Measurements from ENCODE around the gene SH3GLB1. TPM values are rescaled to one million over a fixed set of nuclear protein-coding genes. Genes with fewer than 3 reads are reported as not detected.

The SH3GLB1 gene
- total and polyA plus RNA-seq, 8 donors = 92.7 to 114 (median 102) TPM

- no peaks in the 10 kb centered on the region for H3K4me1 ChIP-seq
- intact Hi-C loops (cut with DNase I) = no loop called here
- no peak for ATAC-seq
- peaks cover 0 to 18% of the 10 kb centered on the region in 2 donors for H3K36me3 ChIP-seq
- no peak for DNase-seq
- no peaks in the 10 kb centered on the region for H3K9me3 ChIP-seq
- TF ChIP-seq CTCF (IDR thresholded peaks at IDR 0.05) = no peak
- no peak overlapping the region for H3K27ac ChIP-seq
- H3K4me3 ChIP-seq = no peak overlapping the region
- H3K27me3 ChIP-seq = no peaks in the 10 kb centered on the region
Measured at GRCh38 chr1:86748622-86749373, 44.4 kb downstream of the SH3GLB1 start.

- no peak overlapping the region for H3K4me3 ChIP-seq
- ATAC-seq (no peak), DNase-seq (no peak)
- TF ChIP-seq CTCF (IDR thresholded peaks at IDR 0.05) = no peak
- intact Hi-C loops (cut with DNase I) = no loop called here
- no peaks in the 10 kb centered on the region for H3K9me3 ChIP-seq
- H3K4me1 ChIP-seq = no peaks in the 10 kb centered on the region
- H3K27ac ChIP-seq = no peak overlapping the region
- H3K36me3 ChIP-seq = peaks cover 0 to 9% of the 10 kb centered on the region in 2 donors
- H3K27me3 ChIP-seq = no peaks in the 10 kb centered on the region
Measured at GRCh38 chr1:86750076-86750475, 45.7 kb downstream of the SH3GLB1 start.

- TF ChIP-seq CTCF (IDR thresholded peaks at IDR 0.05) = no peak
- no peak for ATAC-seq
- intact Hi-C loops (cut with DNase I) = no loop called here
Measured at GRCh38 chr1:86750530-86750929, 46.2 kb downstream of the SH3GLB1 start.

GRCh38 chr1:86751923-86752322 lies 47.5 kb downstream of the SH3GLB1 start:
- Histone ChIP-seq H3K36me3 (no peaks in the 10 kb centered on the region), H3K4me3 (no peak overlapping the region), H3K27ac (no peak overlapping the region), H3K27me3 (no peaks in the 10 kb centered on the region), H3K4me1 (no peaks in the 10 kb centered on the region), H3K9me3 (no peaks in the 10 kb centered on the region)
- DNase-seq = no peak
- TF ChIP-seq CTCF (IDR thresholded peaks at IDR 0.05) = no peak
- ATAC-seq = no peak
- intact Hi-C loops (cut with DNase I) = no loop called here

More at GRCh38 chr1:86750530-86750929, 46.2 kb downstream of the SH3GLB1 start:
- H3K36me3 ChIP-seq = peaks cover 0 to 9% of the 10 kb centered on the region in 2 donors
- no peaks in the 10 kb centered on the region for H3K4me1 ChIP-seq
- no peak for DNase-seq
- H3K27ac ChIP-seq = no peak overlapping the region
- no peak overlapping the region for H3K4me3 ChIP-seq
- H3K9me3 ChIP-seq = no peaks in the 10 kb centered on the region
- H3K27me3 ChIP-seq = no peaks in the 10 kb centered on the region

DNA sequence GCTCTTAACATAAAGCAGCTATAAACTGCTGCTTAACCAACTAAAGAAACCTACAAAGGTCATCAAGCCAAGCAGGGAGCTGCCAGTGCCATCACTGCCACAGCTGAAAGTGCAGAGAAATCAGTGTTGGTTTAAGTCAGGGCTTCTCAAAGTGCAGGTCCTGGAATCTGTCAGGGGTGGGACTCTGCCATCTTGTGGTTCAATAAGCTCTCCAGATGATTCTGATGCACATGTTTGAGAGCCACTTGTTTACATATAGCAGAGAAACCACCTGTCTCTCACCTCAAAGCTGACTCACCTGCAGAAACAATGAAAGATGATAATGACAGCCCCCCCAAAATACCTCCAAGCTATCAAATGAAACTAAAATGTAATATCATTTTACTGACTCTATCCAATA lies 49.3 kb downstream of the SH3GLB1 start:
- ATAC-seq = no peak
- no peak overlapping the region for H3K27ac ChIP-seq
- no peak for DNase-seq
- no peak for TF ChIP-seq CTCF (IDR thresholded peaks at IDR 0.05)
- H3K4me3 ChIP-seq = no peak overlapping the region
- intact Hi-C loops (cut with DNase I) = no loop called here
- no peaks in the 10 kb centered on the region for H3K27me3 ChIP-seq
- no peaks in the 10 kb centered on the region for H3K36me3 ChIP-seq
- H3K9me3 ChIP-seq = no peaks in the 10 kb centered on the region
- peaks cover 0 to 4% of the 10 kb centered on the region in 2 donors for H3K4me1 ChIP-seq
